ENCODE results near the gene ROBO2.

The ROBO2 gene

GRCh38 chr3:77571971-77572715 is 532.2 kb downstream of the ROBO2 start:
- DNase-seq (ENCODE audit: low read depth in 2 of 2): no peak

DNA sequence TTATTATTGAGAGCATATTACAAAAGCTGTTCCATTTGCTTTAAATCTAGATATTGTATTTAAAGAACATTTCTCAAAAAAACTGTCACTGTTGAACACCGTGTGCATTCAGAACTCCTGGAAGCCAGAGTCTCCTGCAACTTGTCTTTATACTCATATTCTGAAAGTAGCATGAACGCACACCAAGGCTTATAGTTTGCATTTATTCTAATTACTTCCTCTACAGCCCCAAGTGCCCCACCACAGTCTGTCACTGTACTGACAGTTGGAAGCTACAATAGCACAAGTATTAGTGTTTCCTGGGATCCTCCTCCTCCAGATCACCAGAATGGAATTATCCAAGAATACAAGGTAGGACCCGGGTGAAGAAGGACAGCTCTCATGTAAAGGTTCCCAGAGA is 537.4 kb downstream of the ROBO2 start:
- DNase-seq (ENCODE audit: low read depth in 2 of 2): no peak

DNA sequence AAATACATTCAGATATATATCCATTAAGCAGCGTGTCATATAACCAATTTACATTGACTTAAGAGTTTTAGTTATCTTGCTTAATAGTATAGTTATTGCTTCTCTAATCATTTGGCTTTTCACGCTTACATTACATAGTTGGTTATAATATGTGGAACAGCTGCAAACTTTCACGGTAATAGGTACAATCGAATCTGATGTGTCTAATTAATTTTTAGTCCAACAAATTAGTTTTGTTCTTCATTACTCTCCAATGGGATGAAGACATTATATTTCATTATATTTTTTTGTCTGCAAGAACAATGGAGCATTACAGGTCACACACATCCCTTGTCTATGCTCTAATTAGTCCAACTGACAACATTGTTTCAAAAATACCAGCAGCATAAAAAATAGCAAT is 546.3 kb downstream of the ROBO2 start:
- no peak for DNase-seq (ENCODE audit: low read depth in 2 of 2)

GRCh38 chr3:77588863-77589262 is 549.0 kb downstream of the ROBO2 start:
- DNase-seq (ENCODE audit: low read depth in 2 of 2): no peak

DNA sequence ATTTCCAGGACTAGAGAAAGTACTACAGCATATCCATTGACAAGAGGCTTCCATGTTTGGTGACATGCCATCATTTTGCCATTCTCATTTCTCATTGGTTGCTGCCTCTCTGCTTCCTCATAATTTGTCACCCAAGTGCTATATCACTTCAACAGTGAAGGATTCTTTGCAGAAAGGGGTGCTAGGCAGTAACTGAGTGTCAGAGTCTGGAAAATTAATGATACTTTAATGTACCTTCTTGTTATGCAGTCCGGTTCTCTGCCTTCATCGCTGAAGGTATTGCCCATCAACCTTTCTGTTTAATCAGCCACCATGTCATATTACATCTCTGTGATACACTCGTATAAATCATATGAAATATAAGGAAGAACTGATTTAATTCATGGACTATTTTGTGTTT is 550.3 kb downstream of the ROBO2 start:
- no peak for DNase-seq (ENCODE audit: low read depth in 2 of 2)

DNA sequence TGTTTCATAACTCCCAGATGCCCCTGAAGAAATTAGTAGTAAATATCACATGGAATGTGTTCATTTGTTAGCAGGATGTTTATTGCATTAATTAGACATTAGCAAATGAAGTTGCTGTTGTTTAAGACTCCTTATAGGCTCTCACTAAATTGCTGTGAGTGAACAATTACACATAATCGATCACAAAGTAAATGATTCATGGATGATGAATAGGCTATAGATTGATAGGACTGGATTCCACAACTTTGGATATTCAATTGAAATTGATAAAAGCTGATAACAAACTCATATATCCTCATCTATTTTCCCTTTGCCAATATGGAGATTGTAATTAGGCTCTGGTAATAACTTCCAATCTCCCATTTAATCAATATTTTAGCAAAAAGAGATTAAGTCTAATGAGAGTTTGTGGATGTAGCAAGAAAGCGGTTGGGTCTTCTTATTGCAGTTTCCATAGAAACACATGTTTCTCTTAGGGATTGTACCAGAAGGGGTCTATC is 555.5 kb downstream of the ROBO2 start:
- no peak for DNase-seq (ENCODE audit: low read depth in 2 of 2)

DNA sequence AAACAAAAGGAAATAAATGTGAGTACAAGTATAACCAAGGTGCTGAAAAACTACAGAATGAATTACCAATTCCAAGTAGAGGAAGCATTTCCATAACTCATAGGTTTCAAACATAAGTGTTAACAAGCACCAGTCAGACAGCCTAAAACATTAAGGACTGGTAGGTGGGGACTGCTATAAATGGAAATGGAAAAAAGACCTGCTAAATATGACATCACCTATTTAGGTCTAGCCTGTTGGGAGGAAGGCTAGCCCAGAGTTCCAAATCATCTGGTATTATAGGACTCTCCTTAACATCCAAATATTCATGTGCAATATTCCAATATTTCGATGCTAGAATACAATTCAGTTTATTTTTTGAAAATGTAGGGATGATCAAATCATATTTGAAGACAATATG is 560.0 kb downstream of the ROBO2 start:
- DNase-seq (ENCODE audit: low read depth in 2 of 2): no peak

- no peak for DNase-seq (ENCODE audit: low read depth in 2 of 2)
Observed at GRCh38 chr3:77601823-77602415, 562.0 kb downstream of the ROBO2 start.

DNA sequence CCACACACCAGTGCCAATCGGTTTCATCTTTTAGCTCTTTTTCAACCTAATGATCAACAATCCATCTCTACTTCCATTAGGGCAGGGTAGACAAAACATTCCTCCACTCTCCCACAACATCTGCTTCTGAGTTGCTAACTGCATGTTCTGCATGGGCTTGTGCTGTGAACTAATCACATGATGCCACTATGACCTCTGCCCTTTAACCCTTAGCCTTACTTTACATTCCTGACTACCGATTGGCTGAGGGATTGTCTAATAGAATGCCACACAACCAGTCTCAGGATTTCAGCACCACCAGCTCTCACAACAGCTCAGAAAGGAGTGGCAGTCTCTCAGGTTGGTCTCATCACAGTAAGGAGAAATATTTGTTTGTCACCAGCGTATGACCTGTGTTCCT is 562.8 kb downstream of the ROBO2 start:
- no peak for DNase-seq (ENCODE audit: low read depth in 2 of 2)

GRCh38 chr3:77605308-77605707 is 565.4 kb downstream of the ROBO2 start:
- no peak for DNase-seq (ENCODE audit: low read depth in 2 of 2)

- no peak for DNase-seq (ENCODE audit: low read depth in 2 of 2)
Observed at GRCh38 chr3:77605865-77606264, 566.0 kb downstream of the ROBO2 start.

DNA sequence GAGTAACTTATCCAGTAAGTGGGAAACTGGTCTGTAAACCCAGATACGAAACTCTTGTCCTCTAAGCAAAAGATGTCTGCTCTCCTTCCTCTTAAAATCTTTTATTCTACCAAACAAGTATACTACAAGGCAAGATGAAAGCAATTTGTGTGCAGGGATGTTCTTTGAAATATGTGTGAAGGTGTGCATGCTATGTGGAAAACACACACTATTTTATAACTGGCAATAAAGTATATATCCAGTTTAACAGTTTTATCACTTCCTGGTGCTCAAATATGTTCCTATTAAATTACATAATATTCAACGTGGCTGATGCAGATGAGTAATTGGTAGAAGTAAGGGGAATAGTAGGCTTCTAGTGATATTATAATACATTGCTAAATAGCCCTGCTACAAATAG is 566.5 kb downstream of the ROBO2 start:
- DNase-seq (ENCODE audit: low read depth in 2 of 2): no peak

DNA sequence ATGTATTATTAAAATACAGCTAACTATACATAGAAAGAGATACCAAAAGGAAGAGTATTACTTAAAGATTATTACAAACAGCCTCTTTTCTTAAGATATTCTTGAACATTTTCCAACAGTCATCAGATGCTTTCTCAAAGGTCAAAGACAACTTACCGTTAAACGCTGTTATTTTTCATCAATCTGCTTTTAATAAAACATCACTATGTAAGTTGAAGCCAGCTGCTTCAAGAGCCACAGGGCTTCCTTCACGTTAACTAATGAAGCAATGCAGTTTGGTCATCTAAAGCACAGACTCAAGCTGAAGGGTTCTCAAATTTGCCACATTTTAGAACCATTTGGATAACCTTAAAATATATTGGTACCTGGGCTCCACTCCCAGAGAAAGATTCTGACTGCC is 578.8 kb downstream of the ROBO2 start:
- no peak for DNase-seq (ENCODE audit: low read depth in 2 of 2)

DNA sequence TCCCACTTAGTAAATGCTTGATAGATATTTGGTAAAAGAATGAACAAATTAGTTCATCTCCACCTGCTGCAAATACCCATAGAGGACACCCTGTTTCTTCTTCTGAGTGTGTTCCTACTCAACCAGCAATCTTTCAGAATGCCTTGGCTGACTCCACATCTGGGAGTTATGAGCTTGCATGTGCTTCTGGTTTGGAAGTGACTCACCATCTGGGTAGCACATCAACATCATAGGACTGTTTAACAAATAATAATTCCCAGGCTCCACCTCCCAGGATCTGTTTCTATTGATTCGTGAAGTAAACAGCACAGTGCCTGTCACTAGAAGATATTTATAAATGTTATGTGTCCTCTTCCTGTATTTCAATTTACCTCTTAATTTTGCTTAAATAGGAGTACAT is 580.1 kb downstream of the ROBO2 start:
- DNase-seq (ENCODE audit: low read depth in 2 of 2): no peak

- DNase-seq (ENCODE audit: low read depth in 2 of 2): no peak
Observed at GRCh38 chr3:77623500-77623899, 583.6 kb downstream of the ROBO2 start.

DNA sequence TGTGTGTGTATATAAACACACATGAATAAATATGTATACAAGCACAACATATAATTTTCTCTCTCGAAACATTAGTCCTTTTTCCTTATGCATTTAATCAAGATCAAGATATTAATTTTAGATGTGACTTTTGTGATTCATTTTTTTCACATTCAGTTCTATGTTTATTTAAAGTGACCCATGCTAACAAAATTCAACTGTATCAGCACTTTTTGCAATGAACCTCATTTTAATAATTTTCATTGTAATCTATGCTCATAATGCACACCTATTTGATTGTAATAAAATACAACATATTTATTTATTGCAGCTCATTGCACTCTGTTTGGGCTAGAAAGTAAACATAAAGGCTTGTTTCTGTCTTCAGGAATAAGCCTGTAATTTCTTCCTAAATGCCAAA is 586.3 kb downstream of the ROBO2 start:
- DNase-seq (ENCODE audit: low read depth in 2 of 2): no peak

GRCh38 chr3:77648214-77648613 is 608.3 kb downstream of the ROBO2 start:
- no peak for DNase-seq (ENCODE audit: low read depth in 2 of 2)

DNA sequence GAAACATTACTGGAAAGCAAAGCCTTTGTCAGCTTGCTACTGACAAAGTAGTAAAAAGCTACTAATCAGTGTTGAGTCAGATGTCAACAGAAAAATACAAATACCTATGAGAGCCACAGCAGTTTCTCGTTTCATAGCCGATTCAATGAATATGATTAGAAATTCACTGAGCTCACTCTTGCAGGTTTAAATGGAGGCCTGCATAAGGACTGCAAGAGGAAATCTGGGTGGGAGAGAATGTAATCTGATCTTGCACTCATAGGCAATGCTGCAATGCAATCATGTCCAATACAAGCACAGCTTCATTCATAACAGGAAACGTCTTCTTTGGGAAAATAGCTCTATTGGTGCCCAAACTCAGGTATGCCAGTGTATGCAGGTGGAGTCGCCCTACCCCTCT is 608.8 kb downstream of the ROBO2 start:
- no peak for DNase-seq (ENCODE audit: low read depth in 2 of 2)

- no peak for DNase-seq (ENCODE audit: low read depth in 2 of 2)
Observed at GRCh38 chr3:77652624-77653023, 612.7 kb downstream of the ROBO2 start.

- DNase-seq (ENCODE audit: low read depth in 2 of 2): no peak
Observed at GRCh38 chr3:77655396-77655795, 615.5 kb downstream of the ROBO2 start.

DNA sequence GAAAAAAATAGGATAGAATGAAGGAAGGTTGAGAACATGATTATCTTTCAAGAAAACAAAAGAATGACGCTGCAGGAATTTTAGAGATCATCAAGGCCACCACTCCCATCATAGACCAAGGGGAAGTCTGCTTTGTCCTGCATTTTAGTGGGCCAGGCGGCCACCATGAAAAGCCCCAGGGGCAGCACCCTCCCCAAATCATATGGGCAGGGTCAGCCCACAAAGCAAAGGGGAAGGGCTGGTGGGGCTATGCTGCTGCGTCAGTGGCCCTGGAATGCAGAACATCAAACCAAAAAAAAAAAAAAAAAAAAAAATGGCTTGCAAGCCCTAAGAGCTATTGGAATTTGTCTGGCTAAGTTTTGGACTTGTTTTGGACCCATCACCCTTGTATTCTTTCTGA is 620.8 kb downstream of the ROBO2 start:
- DNase-seq (ENCODE audit: low read depth in 2 of 2): no peak

DNA sequence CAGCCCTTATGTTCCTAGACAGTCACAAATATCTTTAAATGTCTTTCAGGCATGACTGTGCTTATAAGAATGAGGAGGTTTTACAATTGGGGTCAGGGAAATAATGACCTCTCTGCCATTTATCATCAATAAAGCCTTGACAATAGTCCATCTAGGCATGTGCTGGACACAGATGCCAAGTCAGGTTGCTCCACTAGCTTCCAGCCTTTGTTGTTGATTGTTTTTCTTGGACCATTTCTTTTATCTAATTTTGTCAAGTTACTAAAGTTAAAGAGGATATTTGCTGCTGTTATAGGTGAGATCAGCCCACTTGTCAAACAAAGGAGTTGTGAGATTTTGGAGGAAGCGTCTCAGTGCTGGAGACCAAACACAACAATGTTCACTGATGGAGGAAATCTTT is 628.0 kb downstream of the ROBO2 start:
- DNase-seq (ENCODE audit: low read depth in 2 of 2): no peak

DNA sequence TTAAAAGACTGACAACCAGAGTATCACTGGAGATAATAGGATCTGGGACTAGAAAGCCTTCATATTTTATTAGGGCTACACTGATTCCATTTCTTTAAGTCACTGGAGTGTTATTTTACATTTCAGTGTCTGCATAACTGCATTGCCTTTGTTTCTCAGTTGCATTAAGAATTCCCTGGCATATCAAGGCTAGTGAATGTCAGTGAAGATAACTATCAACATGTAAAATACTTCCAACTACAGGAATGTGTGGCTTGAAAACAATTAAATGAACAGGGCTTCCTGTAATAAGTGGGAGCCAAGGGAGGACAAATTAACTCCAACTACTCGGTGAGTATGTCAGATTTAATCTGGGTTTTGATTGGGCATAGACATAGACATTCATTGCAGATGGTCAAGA is 628.5 kb downstream of the ROBO2 start:
- DNase-seq (ENCODE audit: low read depth in 2 of 2): no peak

- DNase-seq (ENCODE audit: low read depth in 2 of 2): no peak
Observed at GRCh38 chr3:77672016-77672415, 632.1 kb downstream of the ROBO2 start.
